GM23248 (cell line): ENCODE results near the gene P2RY4.

Experiments used
- EZH2 ChIP-seq: fragments of 200-600 bp; sonication (generic); IDR thresholded peaks from 2 replicates; pipeline ENCODE4 v1.6.1; 2018; ENCODE audit warnings: antibody characterized with exemption, mild to moderate bottlenecking; ENCODE audit not compliant: insufficient read depth, poor library complexity, severe bottlenecking
- EZH2phosphoT487 ChIP-seq: fragments of 200-600 bp; sonication (generic); IDR thresholded peaks from 2 replicates; pipeline ENCODE4 v1.6.1; 2018; ENCODE audit warnings: antibody characterized with exemption, moderate library complexity, mild to moderate bottlenecking, low read depth; ENCODE audit not compliant: insufficient read depth

- TF ChIP-seq EZH2 (no peak), EZH2phosphoT487 (no peak)
Observed at GRCh38 chrX:70289793-70290770, 30.1 kb upstream of the P2RY4 start, which contains the start of the genes KIF4A and PDZD11.
